ENCODE data around the gene GSDMA.

DNA sequence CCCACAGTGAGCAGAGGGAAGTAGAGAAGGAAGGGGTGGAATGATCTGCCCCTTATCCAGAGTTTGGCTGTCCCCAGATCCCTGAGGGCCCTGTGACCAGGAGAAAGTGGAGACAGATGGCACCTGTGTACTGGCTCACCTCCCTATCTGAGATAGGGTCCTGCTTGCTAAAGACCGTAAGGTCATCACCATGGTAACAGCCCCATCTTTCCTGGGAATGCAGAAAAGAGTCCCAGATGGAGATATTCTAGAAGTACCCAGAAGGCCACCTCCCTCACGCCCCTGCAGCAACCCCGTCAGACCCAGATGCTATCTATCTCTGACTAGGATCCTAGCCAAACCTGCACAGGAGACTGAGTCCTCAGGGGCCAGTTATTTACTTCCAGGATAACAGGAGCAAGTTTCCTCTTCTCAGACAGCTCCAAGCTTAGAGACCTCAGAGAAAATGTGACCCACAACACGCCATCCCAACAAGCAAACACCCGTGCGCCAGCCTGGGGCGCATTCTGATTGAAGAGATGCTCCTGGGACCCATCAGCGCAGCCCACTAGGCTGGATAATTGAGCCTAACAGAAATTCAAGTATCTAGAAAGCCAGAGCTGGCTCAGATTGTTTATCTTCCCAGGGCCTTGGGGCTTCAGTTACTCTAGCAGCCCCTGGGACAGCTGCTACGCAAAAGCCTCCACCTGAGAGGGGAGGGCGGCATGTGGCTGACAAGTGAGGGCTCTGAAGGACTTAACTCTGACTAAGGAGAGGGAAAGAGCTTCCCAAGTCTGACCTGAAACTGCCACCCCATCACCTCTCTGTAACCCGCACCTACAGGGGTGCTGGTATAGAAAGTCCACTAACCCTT, 37.3 kb upstream of the GSDMA start:
- TF ChIP-seq POLR2A (IDR thresholded peaks at IDR 0.05; ENCODE audit: low read length) (no peak), GATA1 (IDR thresholded peaks at IDR 0.05; ENCODE audit: low read depth, low read length) (no peak)
